GM19463 (cell line): ENCODE data around the gene RRAD.

Source experiments
- ATAC-seq: cut with Tn5 transposase; IDR thresholded peaks from one replicate; pipeline ENCODE4 v1.9.1; 2021; ENCODE audit warnings: mild to moderate bottlenecking, moderate library complexity; ENCODE audit not compliant: unreplicated experiment

The RRAD gene

DNA sequence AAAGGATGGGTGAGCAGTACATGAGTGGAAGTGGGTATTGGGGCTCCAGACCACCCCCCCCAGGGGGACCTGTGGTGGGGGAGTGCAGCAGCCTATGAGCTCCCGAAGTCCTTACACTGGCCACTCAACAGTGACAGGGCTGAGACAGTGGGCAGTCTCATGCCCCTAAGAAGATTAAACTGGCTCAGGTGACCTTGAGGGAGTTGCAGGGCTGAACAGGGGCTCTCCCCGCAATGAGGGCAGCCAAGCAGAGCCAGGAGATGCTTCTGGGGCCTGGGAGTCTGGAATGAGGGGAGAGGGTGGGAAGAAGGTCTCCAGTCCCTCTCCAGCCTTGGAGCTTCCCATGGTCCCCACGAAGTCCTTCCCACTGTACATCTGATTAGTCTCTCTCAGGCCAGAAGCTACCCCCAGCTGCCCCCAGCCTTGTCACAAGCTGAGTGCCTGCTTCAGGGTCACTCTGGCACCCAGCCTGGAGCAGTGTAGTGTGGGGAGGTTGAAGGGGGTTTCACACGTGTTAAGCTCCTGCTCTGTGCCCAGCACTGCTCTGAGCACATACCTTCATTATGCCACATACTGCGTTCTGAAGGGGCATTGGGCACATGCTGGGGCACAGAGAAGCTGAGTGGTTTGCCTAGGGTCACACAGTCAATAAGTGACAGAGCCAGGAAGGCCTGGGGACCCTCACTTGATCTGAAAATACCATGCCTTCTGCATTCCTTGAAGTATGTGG, 5.6 kb downstream of the RRAD start:
- ATAC-seq: no peak

DNA sequence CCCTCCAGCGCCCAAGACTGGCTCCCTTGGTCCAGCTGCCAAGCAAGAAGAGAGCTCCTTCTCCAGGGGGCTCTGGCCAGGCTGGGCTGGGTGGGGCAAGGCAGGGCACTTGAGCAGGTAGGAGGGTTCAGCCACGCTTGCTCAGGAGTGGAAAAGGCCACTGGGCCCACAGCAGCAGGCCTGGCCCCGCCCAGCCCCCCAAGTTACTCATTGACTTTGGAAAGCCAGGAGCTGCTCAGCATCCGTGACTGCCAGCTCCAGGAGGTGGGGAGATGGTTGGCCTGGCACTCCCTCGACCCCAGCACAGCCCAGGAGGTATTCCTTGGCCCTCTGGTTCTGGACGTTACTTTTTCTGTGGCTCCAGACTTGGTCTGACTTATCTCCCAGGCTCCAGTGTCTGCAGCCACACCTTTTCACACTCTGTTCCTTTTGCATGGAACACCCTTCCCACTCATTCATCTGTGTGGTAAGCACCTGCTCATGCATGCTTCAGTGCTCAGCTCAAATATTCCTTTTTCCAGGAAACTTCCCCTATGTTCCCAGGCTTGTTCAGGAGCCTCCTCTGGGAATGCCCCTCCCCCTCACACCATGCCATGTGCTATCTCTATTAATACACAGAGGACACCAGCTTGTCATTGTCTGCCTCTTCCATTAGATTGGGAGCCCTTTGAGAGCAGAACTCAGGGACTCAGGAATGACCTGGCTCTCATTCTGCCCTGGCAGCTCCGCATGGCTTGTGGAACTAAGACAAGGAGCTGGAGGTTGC, 6.3 kb downstream of the RRAD start, which contains the start of gene CDH16:
Gene CDH16 (minus strand): TSS at position 83 of the 766 bp plus-strand sequence. CDS start 820 bp downstream, outside the sequence.
- ATAC-seq: no peak

DNA sequence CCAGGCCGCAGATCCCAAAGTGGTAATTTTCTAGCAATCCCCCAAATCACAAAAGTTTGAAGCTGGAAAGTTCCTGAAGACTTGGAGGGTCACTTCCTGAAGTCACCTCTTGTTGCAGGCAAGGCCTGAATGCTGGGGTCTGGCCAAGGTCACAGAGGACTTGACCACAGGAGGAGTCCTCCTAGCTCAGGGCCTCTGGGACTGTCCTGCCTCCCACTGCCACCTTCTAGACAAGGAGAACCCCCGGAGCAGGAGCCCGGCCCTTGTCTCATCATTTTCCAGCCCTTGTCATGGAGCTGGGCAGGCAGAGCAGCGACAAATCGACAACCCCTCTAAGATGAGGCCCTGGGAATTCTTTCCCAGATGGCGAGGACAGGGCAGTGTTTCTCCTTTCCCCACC, 7.0 kb downstream of the RRAD start:
- ATAC-seq: no peak

DNA sequence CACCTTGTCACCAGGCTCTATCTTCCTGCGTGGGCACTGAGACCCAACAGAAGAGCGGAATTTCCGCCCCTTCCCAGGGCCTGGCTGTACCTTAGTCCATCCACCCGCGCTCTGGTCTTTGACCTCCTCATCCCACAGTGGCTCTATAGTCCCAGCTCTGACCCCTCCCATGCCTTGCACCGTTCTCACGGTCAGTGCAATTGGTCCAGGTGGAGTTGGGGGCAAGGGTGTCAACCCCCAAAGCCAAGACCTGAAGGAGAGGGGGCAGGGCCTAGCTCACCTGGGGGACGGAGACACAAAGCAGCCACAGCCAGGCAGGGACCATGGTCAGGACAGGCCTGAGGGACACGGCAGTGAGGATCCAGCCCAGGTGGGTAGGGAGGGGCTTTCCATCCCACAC, 7.6 kb downstream of the RRAD start:
- ATAC-seq: no peak

DNA sequence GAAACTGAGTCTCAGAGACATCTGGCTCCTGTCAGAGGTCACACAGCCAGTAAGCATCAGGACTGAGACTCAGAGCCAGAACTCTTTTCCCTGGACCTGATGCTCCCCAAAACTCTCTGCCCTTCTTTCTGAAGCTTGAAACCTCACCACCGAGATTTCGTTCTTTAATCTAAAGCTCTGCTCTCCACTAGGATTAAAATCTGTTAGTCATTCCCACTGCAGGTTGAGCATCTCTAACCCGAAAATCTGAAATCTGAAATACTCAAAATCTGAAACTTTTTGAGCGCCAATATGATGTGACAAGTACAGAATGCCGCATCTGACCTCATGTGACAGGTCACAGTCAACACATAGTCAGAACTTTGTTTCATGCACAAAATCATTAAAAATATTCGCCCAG, 8.8 kb downstream of the RRAD start:
- ATAC-seq: no peak

DNA sequence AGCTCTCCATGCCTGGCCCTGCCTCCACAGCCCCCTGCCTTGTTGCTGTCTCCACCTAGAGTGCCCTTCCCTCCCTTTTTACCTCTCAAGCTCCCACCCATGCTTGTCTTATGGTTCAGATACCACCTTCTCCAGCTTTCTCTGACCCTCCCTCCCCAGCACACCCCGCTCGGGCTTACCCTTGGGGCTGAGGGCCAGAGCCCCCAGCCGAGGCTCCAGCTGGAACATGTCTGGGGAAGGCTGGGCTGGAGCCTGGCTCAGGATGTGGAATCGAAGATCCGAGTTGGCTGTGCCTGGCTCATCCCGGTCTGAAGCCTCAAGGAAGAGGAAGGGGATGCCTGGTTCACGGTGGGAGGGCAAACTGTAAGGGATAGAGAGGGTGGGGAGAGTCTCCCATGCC, 10.3 kb downstream of the RRAD start:
- no peak for ATAC-seq

DNA sequence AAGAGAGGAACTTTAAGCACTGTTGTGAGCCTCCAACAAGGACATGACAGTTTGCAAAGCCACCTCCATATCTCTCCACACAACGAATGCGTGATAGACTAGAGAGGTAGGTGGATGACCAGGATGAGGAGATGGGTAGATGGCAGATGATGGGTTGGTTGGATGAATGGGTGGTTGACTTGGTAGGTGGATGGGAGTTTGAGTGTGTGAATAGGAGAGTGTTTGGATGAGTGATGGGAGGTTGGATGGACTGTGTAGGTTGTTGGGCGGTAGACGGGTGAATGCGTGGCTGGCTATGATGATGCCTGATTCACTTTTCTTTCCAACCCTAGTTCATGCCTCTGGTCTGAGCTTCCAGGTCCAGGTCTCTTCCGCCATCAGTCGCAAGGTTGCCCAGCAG, 10.8 kb downstream of the RRAD start:
- ATAC-seq: no peak

DNA sequence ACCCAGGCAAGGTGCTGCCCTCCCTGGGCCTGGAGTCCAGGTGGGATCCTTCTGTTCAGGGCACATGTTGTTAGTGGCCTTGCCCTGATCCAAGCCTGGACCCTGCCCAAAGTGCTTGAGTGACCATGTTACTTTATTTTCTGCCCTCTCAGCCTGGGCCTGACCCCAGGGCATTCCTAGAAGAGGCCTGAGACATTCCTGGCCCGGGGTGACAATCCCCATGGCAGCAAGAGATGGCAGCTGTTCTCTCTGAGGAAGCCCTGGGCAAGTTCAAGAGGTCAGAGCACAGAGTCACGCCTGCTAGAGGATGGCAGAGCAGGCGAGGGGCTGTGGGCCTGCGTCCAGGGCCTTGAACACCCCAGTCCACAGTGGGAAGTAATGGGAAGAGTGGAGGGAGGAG, 11.6 kb downstream of the RRAD start:
- no peak for ATAC-seq

DNA sequence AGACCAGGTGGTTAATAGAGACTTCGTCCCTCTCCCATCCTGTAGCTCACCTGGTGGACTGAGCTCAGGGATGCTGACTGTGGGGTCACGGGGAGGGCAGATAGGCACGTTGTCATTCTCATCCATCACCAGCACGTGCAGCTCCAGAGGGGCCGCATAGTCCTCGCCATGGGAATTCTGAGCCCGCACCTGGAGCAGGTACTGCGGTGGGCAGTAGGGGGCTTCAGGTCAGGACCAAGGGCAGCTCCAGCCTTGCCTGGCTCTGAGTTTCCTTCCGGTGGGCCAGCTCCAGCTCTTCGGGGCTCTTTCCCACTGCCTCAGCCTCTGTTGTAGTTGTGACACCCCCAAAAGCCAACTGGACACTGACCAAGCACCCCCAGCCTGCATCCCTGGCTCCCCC, 12.3 kb downstream of the RRAD start:
- ATAC-seq: no peak

DNA sequence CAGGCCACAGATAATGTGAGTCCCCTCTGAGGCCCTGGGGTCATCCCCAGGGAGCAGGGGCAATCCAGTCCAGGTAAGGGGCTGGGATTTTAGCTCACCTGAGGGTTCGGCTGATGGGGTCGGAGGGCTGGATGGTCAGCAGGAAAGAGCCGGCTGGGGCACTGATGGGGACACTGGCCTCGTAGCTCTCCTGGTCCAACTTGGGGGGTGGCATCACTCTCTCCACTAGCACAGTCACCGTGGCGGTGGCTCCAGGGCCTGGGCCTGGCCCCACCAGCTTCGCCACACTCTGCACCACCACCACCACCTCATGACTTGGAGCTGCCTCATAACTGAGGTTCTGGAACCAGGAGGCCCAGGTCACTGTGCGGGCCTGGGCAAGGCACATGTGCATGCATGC, 13.5 kb downstream of the RRAD start:
- ATAC-seq: no peak

DNA sequence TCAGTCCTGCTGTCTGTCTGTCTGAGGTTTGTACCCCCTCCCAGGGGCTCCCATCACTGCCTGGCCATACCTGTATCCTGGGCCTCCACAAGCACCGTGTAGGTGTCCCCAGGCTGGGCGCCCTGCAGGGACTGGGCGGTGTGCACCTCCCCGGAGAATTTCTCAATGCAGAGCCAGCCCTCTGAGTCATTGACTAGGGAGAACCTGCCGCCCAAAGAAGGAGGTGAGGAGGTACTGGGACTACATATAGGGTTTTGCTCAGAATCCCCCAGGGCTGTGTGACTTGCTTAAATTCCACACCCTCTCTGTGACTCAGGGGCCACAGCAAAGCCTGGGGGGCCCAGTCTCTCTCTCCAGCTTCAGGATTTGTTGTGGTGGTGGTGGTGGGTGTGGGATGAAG, 14.2 kb downstream of the RRAD start:
- ATAC-seq: no peak

DNA sequence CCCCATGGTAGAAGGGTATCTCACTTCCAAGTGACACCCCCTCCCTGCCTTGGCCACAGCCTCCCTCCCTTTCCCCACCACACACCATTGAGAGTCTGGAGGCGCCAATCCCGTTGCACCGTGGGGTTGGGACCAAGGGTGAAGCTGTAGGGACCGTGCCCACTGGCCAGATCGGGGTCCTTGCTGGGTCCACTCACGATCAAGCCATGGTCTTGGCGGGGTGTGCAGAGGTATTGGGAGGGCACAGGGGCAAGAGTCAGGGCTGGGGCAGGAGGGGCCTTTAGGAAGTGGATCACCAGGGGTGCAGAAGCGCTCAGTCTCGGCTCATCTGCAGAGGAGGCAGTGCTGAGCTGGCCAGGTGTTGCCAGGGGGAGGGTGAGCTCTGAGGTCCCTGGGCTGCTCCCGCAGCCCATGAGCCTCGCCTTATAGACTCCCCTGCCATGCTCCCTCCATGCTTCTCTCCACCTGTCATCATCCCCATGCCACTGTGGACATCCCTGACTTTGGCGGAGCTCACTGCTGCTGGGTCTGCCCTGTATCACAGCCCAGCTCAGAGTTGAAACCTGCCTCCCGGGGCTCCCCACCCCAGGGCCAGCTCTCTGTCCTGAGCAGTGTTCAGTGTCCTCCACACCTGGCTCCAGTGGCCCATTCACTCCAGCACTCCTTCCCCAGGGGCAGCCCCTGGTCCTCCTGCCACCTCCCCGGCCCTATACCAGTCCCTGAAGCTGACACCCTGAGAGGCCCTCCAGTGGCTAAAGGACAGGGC, 15.0 kb downstream of the RRAD start:
- no peak for ATAC-seq

DNA sequence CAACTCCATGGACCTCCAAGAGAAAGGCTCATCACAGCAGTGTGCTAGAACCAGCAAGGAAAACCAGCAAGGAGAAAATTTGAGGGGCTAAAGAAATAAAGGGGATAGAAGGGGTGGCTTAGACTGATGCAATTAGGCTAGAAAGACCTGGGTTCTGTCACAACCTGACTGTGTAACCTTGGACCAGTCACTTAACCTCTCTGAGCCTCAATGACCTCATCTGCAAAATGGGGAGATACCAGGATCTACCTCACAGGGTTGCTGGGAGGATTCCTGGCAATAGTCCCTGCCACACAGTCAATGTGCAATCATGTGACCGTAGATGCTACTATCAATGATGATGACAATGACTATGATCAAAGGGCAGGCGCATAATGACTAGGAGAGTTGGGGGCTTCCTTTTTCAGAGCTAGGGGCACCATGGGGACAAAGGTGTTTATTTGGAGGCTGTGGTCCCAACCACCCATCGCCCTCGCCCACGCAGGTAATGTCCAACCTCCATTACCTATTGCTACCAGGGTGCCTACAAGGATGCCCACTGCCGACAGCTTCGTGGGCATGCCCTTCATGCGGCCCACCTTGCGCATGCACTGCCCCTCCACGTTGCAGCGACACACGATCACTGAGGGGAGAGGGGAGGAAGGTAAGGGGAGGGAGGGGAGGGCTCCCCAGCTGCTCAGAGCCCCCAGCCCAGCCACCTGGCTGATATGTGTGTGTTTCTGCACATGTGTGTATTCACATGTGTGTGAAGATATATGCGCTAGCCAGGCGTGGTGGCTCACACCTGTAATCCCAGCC, 16.4 kb downstream of the RRAD start:
- ATAC-seq: no peak

DNA sequence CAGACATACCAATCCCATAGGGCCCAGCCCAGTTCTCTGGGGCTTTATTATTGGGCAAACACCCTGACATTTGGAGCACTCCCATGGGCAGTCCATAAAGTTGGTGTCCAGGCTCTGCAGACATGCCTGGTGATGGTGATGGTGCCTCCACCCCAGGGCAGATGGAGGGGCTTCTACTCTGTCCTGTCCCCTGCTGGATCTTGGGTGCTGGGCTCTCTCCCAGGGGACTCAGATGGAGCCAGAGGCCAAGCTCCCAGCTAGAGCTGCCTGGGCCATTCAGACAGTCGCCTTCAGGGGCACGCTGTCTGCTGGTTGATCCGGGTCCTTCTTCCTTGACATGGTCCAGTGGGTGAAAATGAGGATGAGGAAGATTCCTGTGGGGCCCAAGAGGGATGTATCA, 17.2 kb downstream of the RRAD start:
- ATAC-seq: no peak

DNA sequence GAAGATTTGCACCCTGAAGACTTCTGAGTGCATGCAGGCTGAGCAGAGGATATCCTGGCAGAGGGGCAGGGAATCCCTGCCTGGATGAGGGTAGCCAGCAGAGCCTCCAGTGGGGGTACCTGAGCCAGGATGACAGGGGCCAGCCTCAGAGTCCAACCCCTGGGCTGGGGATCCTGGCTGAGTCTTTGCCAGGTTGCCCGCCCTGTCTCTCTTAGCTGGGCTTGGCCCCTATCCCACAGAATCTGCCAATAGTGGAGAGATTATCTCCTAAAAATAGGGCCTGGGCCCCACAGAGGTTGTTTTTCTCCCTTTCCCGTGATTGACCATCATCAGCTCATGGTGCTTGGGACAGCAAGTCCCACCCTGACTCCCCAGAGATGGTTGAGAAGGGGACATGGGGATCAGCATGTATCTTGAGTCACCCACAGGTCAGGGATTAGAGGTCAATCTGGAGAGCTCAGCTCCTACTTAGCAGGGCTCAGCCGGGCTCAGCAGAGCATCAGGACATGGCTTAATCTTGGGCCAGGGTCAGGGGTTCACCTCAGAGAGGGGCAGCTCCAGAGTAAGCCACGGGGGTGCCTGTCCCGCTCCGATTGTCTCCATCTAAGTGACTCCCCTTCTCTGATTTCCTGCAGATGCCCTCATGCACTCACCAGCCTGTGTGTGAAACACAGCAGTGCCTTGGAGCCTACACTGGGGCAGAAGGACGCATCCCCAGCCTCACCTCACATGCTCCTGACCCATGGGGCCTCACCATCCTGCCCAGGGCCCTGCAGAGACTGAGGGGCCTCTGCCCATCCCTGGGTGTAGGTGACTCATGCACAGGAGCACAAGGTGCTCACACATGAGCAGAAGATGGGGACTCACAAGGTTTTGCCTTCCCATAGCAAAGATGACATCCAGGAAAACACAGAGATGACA, 18.2 kb downstream of the RRAD start:
- no peak for ATAC-seq

DNA sequence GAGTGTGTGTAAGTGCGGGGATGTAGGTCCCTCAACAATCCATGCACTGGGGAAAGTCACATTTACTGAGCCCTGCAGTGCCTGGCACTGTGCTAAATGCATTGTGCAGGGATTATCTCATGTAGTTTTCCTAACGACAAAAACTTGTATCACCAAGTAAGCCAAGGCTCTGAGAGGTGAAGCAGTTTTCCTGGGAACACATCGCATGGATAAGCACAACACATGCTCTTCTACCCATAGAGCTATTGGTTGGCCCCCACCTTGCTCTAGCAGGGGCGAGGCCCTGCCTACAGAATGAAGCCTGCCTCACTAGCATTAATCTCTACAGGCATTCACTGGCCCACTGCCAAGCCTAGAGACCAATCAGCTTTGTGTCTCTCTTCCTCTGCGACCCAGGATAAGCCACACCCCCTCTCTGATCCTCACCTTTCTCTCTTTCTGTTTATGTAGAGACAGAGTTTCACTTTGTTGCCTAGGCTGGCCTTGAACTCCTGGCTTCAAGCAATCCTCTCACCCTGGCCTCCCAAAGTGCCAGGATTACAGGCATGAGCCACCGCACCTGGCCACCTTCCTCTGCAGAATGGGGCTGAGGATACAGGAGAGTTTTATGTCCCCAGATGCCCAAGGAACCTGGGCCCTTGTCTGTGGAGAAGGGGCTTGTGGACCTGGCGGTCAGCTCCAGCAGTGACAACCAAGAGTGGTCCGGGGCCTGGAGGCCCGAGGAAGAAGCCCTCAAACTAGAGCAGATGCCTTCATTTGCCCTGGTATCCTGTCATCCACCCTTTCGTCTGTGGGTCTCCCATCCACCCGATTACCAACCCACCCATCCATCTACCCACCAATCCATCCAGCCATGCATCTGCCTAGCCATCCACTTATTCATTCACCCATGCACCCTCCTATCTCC, 19.4 kb downstream of the RRAD start:
- ATAC-seq: no peak

DNA sequence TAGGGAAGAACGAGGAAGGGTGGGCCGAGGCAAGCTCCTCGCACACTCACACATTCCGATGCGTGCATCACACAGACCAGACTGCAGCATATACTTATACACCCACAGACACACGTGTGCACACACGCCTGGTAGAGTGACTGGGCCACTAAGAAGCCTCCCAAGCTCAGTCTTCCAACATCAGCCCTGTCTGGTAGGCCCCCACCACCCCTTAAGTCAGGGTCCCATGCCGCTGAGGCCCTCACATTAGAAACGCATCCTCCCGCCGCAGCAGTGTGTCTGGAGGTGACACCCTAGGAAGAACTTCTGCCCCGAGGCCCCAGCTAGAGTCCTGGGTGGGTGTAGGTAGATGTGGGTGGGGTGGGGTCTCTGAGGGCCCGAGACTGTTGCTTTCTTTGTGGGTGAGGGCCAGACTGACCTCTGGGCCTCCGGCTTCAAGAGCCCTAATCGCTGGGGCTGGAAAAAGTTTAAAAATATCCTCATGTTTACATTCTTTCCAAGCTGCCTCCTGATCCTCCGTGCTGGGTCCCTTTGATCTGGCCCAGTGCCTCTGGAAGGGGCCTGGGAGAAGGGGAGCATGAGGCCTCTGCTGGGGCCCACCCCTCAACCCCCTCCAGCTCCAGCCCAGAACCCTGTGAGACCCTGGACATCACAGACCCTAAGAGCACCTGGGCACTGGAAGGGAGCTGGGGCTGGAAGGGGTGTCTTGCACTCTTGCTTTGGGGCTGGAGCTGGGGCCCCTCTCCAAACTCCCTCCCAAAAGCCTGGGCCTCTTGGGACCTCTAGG, 20.3 kb downstream of the RRAD start:
- no peak for ATAC-seq

DNA sequence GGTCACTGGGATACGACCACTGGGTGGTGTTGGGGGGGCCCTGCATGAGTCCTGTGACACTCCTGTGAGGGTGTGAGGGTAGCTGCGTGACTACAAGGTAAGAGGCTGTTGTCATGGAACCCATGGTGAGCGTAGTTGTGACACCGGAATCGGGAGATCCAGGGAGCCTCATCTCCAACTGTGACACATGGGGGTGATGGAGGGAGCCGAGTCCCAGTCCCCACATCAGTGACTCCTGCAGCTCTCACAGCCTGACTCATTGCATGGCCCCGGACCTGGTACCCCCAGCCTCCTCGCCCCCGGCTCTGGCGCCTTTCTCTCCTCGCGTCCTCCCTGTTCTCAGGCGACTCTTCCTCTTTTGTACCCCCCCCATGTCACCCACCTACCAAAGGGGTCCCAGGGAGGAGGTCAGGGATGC, 20.9 kb downstream of the RRAD start:
- no peak for ATAC-seq
